Fibroblast of lung (primary cell): Measurements from ENCODE around the gene PDLIM5. TPM values are rescaled to one million over a fixed set of nuclear protein-coding genes. Genes with fewer than 3 reads are reported as not detected.
A peak's percentile ranks its signal among the peaks of the same experiment; 100 is the strongest.
"Not testable (repeated sequence)": the region's sequence is repeated elsewhere in the genome, so short reads cannot be mapped to it uniquely, and the experiment has no call there.

ENCODE experiments used
- DNase-seq, 2 donors: peaks; one replicate each; pipeline versions ENCODE4 v3.0.0 to v3.0.0-alpha.2; 2010; ENCODE audit warnings: low read depth in 2 of 2
- H2AFZ ChIP-seq: 2 replicates; pipeline ENCODE4 v1.5.1; 2012; ENCODE audit warnings: low read length, control low read depth, inconsistent platforms
- H3K27ac ChIP-seq: 2 replicates; pipeline ENCODE4 v1.5.1; 2011; ENCODE audit warnings: low read length, control low read depth; ENCODE audit not compliant: insufficient read depth
- H3K27me3 ChIP-seq: 2 replicates; pipeline ENCODE4 v1.5.1; 2011; ENCODE audit warnings: mild to moderate bottlenecking, low read length; ENCODE audit not compliant: control insufficient read depth, insufficient read depth
- H3K36me3 ChIP-seq: 2 replicates; pipeline ENCODE4 v1.5.1; 2011; ENCODE audit warnings: low read length; ENCODE audit not compliant: control insufficient read depth, insufficient read depth
- H3K4me1 ChIP-seq: 2 replicates; pipeline ENCODE4 v1.5.1; 2011; ENCODE audit warnings: low read length; ENCODE audit not compliant: control insufficient read depth, insufficient read depth; ENCODE audit errors: extremely low read depth
- H3K4me2 ChIP-seq: 2 replicates; pipeline ENCODE4 v1.5.1; 2011; ENCODE audit warnings: low read length, control low read depth; ENCODE audit not compliant: insufficient read depth; ENCODE audit errors: extremely low read depth
- H3K4me3 ChIP-seq, 4 experiments: fragments of 200-600 bp in 1 of 4; sonication (generic) in 1 of 4; replicated peaks in 1 of 4; 2 replicates each; pipeline ENCODE4 v1.5.1; 2011 to 2016; ENCODE audit warnings: low read length in 4 of 4, low read depth in 3 of 4, mild to moderate bottlenecking in 3 of 4, control low read depth in 2 of 4, inconsistent platforms in 1 of 4, mixed read lengths in 1 of 4; ENCODE audit not compliant: insufficient read depth in 1 of 4; ENCODE audit errors: control extremely low read depth in 1 of 4
- H3K79me2 ChIP-seq: 2 replicates; pipeline ENCODE4 v1.5.1; 2012; ENCODE audit warnings: mild to moderate bottlenecking, low read length, inconsistent platforms; ENCODE audit not compliant: control insufficient read depth, insufficient read depth
- H3K9ac ChIP-seq: 2 replicates; pipeline ENCODE4 v1.5.1; 2011; ENCODE audit warnings: mild to moderate bottlenecking, low read length, control low read depth; ENCODE audit not compliant: insufficient read depth
- H3K9me3 ChIP-seq: 2 replicates; pipeline ENCODE4 v1.5.1; 2012; ENCODE audit warnings: low read depth, low read length; ENCODE audit not compliant: control insufficient read depth, insufficient read depth
- H4K20me1 ChIP-seq: 2 replicates; pipeline ENCODE4 v1.5.1; 2011; ENCODE audit warnings: low read length; ENCODE audit not compliant: control insufficient read depth, insufficient read depth; ENCODE audit errors: extremely low read depth
- CTCF ChIP-seq, 2 donors: IDR thresholded peaks in 1 of 2; conservative IDR thresholded peaks in 1 of 2; 1 replicate in 1 of 2; 2 replicates in 1 of 2; pipeline ENCODE4 v1.5.1; 2011 to 2012; ENCODE audit warnings: low read length in 2 of 2, control low read depth in 1 of 2, inconsistent platforms in 1 of 2, low read depth in 1 of 2, mild to moderate bottlenecking in 1 of 2
- EZH2 ChIP-seq: IDR thresholded peaks from 2 replicates; pipeline ENCODE4 v1.5.1; 2012; ENCODE audit warnings: low read length, control low read depth, mild to moderate bottlenecking; ENCODE audit errors: missing control alignments
- polyA plus RNA-seq, 2 donors: library from polyadenylated mRNA; depleted of rRNA in 1 of 2; stranded (reverse) in 1 of 2; unstranded in 1 of 2; fragments of >200 nt; gene quantifications; 2 replicates each; pipeline ENCODE4 v1.2.1, GENCODE V29; 2011 to 2012; ENCODE audit warnings: missing spikeins in 1 of 2
- total RNA-seq: library from RNA; depleted of rRNA; stranded (reverse); fragments of >200 nt; gene quantifications from 2 replicates; pipeline ENCODE4 v1.2.1, GENCODE V29; 2014

PDLIM5 gene
- total and polyA plus RNA-seq, 2 donors (not counting 1 experiment from before 2014, with no cell fraction given), result 28.4 to 113 TPM

DNA sequence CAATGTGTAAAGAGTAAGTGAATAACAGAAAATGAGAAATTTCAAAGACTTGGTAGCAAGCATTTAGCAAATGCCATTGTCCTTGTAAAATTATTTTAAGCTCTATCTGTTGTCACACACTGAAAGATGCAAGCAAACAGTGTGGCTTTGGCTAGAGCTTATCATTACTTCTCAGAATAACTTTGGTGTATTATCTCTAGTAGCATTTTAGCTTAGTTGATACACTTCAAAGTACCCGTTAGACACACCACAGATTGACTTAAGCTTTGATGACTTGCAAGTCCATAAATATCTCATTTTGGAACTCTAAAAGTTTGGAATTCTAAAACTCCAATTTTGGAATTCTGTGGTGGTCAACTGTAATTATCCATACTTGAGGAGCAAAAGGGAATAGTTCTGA lies 98.6 kb downstream of the PDLIM5 start:
- Histone ChIP-seq H2AFZ (no peak overlapping the region), H3K9ac (no peak overlapping the region), H4K20me1 (no peaks in the 10 kb centered on the region), H3K36me3 (no peaks in the 10 kb centered on the region), H3K27ac (no peak overlapping the region), H3K9me3 (no peaks in the 10 kb centered on the region), H3K4me3 (no peak overlapping the region), H3K4me2 (no peak overlapping the region), H3K27me3 (no peaks in the 10 kb centered on the region), H3K79me2 (peaks cover 9% of the 10 kb centered on the region), H3K4me1 (peaks cover 2% of the 10 kb centered on the region)
- peak in 1 of 2 donors; percentile 53 for DNase-seq
- TF ChIP-seq EZH2 (no peak), CTCF (conservative IDR thresholded peaks at IDR 0.05 in 1 of 2, IDR thresholded peaks at IDR 0.05 in 1 of 2; ENCODE audit: low read depth in 1 of 2, low read length in 2 of 2) (no peak)

DNA sequence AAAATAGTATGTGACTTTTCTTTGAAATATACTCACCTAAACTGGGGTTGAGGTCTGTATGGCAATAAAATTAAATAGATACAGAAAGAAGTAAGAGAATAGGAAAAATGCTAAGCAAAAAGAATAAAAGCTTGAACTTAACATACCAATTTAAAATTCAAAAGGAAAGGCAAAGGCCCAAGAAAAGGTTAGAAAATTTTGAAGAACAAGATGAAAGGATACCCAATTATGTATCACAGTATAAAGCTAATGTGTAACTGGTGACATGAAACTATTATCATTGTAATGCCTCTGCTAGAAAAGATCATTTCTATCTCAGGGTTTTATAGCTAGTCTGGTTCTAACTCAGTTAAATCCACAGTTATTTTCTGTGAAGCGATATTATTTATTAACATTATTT lies 99.1 kb downstream of the PDLIM5 start:
- no peak for TF ChIP-seq EZH2
- no peak overlapping the region for H3K9ac ChIP-seq
- H3K27me3 ChIP-seq, result no peaks in the 10 kb centered on the region
- H2AFZ ChIP-seq, result no peak overlapping the region
- DNase-seq, result no peak
- H3K4me1 ChIP-seq, result peaks cover 2% of the 10 kb centered on the region
- H3K4me2 ChIP-seq, result no peak overlapping the region
- peaks cover 9% of the 10 kb centered on the region for H3K79me2 ChIP-seq
- H3K27ac ChIP-seq, result no peak overlapping the region
- no peaks in the 10 kb centered on the region for H3K9me3 ChIP-seq
- H3K36me3 ChIP-seq, result no peaks in the 10 kb centered on the region
- H4K20me1 ChIP-seq, result no peaks in the 10 kb centered on the region
- H3K4me3 ChIP-seq, result no peak overlapping the region

- peaks cover 7% of the 10 kb centered on the region for H3K79me2 ChIP-seq
- TF ChIP-seq EZH2 (no peak), CTCF (conservative IDR thresholded peaks at IDR 0.05 in 1 of 2, IDR thresholded peaks at IDR 0.05 in 1 of 2; ENCODE audit: low read depth in 1 of 2, low read length in 2 of 2) (no peak)
- DNase-seq, result peak; percentile 48 to 72
- H2AFZ ChIP-seq, result no peak overlapping the region
- no peaks in the 10 kb centered on the region for H3K9me3 ChIP-seq
- H3K27ac ChIP-seq, result no peak overlapping the region
- no peaks in the 10 kb centered on the region for H3K27me3 ChIP-seq
- H3K4me3 ChIP-seq, result no peak overlapping the region
- H3K4me2 ChIP-seq, result no peak overlapping the region
- H3K36me3 ChIP-seq, result no peaks in the 10 kb centered on the region
- H3K9ac ChIP-seq, result no peak overlapping the region
- H3K4me1 ChIP-seq, result peaks cover 2% of the 10 kb centered on the region
- no peaks in the 10 kb centered on the region for H4K20me1 ChIP-seq
These were observed 100.2 kb downstream of the PDLIM5 start for GRCh38 chr4:94551643-94552564.

DNA sequence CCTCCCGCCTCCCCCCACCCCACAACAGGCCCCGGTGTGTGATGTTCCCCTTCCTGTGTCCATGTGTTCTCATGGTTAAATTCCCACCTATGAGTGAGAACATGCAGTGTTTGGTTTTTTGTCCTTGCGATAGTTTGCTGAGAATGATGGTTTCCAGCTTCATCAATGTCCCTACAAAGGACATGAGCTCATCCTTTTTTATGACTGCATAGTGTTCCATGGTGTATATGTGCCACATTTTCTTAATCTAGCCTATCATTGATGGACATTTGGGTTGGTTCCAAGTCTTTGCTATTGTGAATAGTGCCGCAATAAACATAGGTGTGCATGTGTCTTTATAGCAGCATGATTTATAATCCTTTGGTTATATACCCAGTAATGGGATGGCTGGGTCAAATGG lies 104.3 kb downstream of the PDLIM5 start:
- not testable (repeated sequence) for H3K4me3 ChIP-seq, H4K20me1 ChIP-seq, H3K4me1 ChIP-seq, H3K27me3 ChIP-seq, H3K9me3 ChIP-seq, H2AFZ ChIP-seq, H3K36me3 ChIP-seq, H3K27ac ChIP-seq, H3K9ac ChIP-seq, H3K4me2 ChIP-seq, DNase-seq, H3K79me2 ChIP-seq

GRCh38 chr4:94557632-94558031 lies 105.9 kb downstream of the PDLIM5 start:
- not testable (repeated sequence) for H3K27ac ChIP-seq, H3K27me3 ChIP-seq, H3K79me2 ChIP-seq, H3K36me3 ChIP-seq, DNase-seq, H3K9ac ChIP-seq, H3K4me2 ChIP-seq, H3K4me3 ChIP-seq, H4K20me1 ChIP-seq, H3K4me1 ChIP-seq, H2AFZ ChIP-seq, H3K9me3 ChIP-seq
